Right cardiac atrium (tissue), 5 donors: Measurements from ENCODE around the gene MKKS. TPM values are rescaled to one million over a fixed set of nuclear protein-coding genes. Genes with fewer than 3 reads are reported as not detected.
"Not testable (repeated sequence)": the region's sequence is repeated elsewhere in the genome, so short reads cannot be mapped to it uniquely, and the experiment has no call there.

Source experiments
- ATAC-seq, 2 donors: fragments of 200-7000 bp; cut with Tn5 transposase; one replicate each; pipeline versions ENCODE4 v1.8.0 to v1.9.1; 2020; ENCODE audit warnings: moderate library complexity in 2 of 2, mild to moderate bottlenecking in 1 of 2
- DNase-seq, 3 donors: peaks; one replicate each; pipeline ENCODE4 v3.0.0-alpha.2; 2020
- H3K27ac ChIP-seq: one replicate; pipeline ENCODE4 v1.5.1; 2013; ENCODE audit warnings: mild to moderate bottlenecking, low read length, control low read depth, moderate library complexity
- H3K27me3 ChIP-seq: one replicate; pipeline ENCODE4 v1.6.1; 2013; ENCODE audit not compliant: control insufficient read depth, insufficient read depth
- H3K4me1 ChIP-seq: one replicate; pipeline ENCODE4 v1.6.1; 2013; ENCODE audit warnings: low read length; ENCODE audit not compliant: control insufficient read depth, insufficient read depth
- H3K4me3 ChIP-seq: one replicate; pipeline ENCODE4 v1.5.1; 2013; ENCODE audit warnings: low read length, control low read depth
- H3K9me3 ChIP-seq: one replicate; pipeline ENCODE4 v1.6.1; 2013; ENCODE audit warnings: low read length; ENCODE audit not compliant: control insufficient read depth
- WGBS: extraction: QIAGEN DNeasy Blood & Tissue Kit; methylation state at CpG from one replicate; pipeline ENCODE4 v1.1.7; 2013; 5-methylcytosine and 5-hydroxymethylcytosine counted together
- intact Hi-C, 4 donors: fragments of 100-400 bp; cut with DNase I; formaldehyde crosslinking; loops; one replicate each; pipeline versions ENCODE4 v1.11.0 to v1.14.0; 2022 to 2023
- polyA plus RNA-seq: library from polyadenylated mRNA; stranded (reverse); fragments of 200-250 nt; gene quantifications from one replicate; pipeline ENCODE4 v1.2.3, GENCODE V29; 2013
- total RNA-seq, 4 donors: library from RNA; stranded (reverse); fragmentation: NEBNext Ultra II Directional; extraction: Animal tissue kit (Norgen Biotek cat#: 25700); gene quantifications; one replicate each; pipeline ENCODE4 v1.2.1, GENCODE V29; 2021
- donor health status: healthy with polysubstance abuse.
- donor health status: DM: no; HTN: yes; CAD: no.
- donor health status: DM: no; HTN: no; CAD: no.
- donor health status: DM: no; HTN: yes; CAD: no; lungs with severe emphysema.
- donor health status: DM: yes; HTN: yes; CAD: no.

MKKS gene
- total and polyA plus RNA-seq, 5 donors: 20.0 to 32.3 (median 28.8) TPM

DNA sequence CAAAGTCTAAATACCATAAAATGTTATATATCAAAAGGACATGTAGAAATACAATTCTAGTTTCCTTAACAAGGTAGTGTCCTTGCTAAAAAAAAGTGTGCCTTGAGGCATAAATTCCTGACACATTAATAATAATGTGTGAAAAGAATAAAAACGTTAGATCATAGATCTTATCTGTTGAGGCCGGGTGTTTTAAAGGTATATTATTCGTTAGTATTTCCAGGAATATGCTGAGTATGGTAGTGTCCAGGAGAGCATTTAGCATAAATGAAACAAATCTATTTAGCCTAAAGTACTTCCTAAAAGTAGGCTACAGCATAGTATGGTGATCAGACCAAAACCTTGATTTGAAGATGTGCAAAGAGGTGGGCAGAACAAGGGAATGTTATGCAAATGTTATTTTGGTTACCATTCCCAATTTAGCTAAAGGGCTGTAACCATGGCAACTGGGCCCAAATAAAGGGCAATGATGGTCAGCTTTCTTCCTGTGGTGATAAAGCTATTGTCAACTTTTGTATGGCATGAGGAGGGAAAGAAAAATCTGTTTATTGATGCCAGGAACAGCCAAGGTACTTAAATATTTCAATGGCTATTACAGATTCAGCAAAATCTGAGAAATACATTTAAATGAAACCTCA lies 18.9 kb downstream of the MKKS start:
- WGBS: 46% methylated on average over 3 of the region's 3 CpGs
- H3K27ac ChIP-seq: no peak overlapping the region
- intact Hi-C loops: no loop called here

DNA sequence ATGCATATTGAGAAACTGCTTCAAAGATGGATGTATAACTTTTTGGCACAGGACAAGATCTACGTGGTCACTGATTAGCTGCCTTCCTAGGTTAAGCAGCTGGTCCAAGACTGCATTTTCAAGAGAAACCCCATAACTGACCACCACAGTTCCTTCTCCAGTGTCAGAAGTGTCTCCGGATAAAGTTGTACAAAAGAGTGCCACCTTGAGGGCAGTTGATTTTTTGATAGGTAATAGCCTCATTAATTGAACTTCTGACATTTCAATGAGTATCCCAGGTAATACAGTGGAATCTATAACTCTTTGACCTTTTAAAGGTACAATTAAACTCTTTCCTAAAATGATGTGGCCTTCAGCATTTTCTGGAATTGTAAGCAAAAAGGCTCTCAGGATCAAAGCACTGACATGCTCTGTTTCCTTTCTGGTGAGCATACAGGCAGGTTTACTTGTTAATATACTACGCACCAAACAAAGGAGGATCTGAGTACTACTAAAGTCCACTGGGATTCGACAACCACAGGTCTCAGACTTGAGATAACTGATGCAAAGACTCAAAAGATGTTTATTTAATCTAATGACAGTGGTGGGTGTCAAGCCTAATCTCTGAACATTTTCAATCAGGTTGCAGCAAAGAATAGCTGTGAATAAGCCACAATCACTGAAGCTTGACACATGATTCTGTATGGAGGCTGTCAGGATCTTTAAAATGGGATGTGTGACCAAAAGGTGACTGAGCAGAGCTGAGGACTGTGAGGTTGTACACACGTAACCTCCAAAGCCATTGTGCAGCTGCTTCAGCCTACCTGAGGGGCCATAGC lies 21.2 kb downstream of the MKKS start:
- 77% methylated on average over 5 of the region's 5 CpGs for WGBS
- intact Hi-C loops: no loop called here
- H3K4me1 ChIP-seq: peaks cover 2% of the 10 kb centered on the region

More for the DNA sequence above, 18.9 kb downstream of the MKKS start:
- H3K27me3 ChIP-seq: no peaks in the 10 kb centered on the region
- DNase-seq (no peak), ATAC-seq (no peak)
- peaks cover 2% of the 10 kb centered on the region for H3K4me1 ChIP-seq
- H3K4me3 ChIP-seq: no peak overlapping the region
- no peaks in the 10 kb centered on the region for H3K9me3 ChIP-seq

DNA sequence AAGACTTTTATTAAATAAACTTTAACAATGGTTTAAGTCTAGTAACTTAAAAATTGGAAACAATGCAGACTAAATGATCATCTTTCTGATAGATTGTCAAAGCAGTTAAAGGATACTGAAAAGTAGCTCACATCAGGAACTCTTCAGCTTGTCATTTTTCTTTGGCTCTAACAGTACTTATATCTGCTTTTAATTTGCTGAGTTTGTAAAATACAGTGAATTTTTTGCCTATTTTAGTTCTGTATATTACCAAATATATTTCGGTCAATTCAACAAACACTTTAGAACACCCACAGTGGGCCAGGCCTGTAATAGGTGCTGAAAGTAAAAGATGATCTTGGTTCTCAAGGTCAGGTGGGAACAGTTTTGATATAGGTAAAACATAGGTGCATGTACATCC lies 22.3 kb downstream of the MKKS start:
- Histone ChIP-seq H3K4me3 (no peak overlapping the region), H3K9me3 (no peaks in the 10 kb centered on the region), H3K4me1 (no peaks in the 10 kb centered on the region), H3K27ac (no peak overlapping the region), H3K27me3 (no peaks in the 10 kb centered on the region)
- ATAC-seq: no peak
- DNase-seq: no peak
- intact Hi-C loops: no loop called here
- WGBS: 91% methylated on average over 1 of the region's 1 CpG

More for the DNA sequence above, 21.2 kb downstream of the MKKS start:
- ATAC-seq (no peak), DNase-seq (no peak)
- Histone ChIP-seq H3K27ac (no peak overlapping the region), H3K27me3 (no peaks in the 10 kb centered on the region), H3K4me3 (no peak overlapping the region), H3K9me3 (no peaks in the 10 kb centered on the region)

DNA sequence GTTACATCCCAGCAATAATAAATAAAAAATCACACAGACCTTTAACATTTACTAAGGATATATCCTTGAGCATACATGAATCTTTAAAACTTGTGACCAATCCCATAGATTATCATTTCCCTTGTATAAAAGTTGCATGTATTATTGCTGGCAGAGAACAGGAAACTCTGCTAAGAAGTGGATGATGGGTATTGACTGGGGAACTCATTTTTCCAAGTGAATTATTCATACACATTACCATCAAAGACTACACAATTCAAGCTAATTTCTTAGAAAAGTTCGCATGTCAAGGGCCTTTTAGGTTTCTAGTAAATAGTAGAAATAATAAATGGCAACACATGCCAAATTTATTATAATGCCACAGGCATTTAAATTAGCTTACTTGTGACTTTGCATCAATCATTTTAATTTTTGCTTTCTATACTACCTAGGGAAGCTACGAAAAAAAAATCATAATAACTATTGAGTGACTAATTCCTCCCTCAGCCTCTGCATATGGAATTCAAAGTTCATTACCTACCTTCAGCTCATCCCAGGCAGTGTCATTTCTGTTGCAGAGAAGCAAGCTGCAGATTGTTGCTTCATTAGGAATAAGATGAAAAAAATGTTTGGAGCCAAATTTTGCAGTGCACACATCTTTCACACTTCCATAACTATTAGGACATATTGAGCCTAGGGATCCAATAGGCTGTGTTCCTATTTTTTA lies 25.8 kb downstream of the MKKS start:
- no peaks in the 10 kb centered on the region for H3K27me3 ChIP-seq
- WGBS: 94% methylated on average over 2 of the region's 2 CpGs
- H3K4me3 ChIP-seq: no peak overlapping the region
- peaks cover 1% of the 10 kb centered on the region for H3K4me1 ChIP-seq
- H3K9me3 ChIP-seq: no peaks in the 10 kb centered on the region
- no peak overlapping the region for H3K27ac ChIP-seq
- DNase-seq (no peak), ATAC-seq (no peak)
- intact Hi-C loops: no loop called here

DNA sequence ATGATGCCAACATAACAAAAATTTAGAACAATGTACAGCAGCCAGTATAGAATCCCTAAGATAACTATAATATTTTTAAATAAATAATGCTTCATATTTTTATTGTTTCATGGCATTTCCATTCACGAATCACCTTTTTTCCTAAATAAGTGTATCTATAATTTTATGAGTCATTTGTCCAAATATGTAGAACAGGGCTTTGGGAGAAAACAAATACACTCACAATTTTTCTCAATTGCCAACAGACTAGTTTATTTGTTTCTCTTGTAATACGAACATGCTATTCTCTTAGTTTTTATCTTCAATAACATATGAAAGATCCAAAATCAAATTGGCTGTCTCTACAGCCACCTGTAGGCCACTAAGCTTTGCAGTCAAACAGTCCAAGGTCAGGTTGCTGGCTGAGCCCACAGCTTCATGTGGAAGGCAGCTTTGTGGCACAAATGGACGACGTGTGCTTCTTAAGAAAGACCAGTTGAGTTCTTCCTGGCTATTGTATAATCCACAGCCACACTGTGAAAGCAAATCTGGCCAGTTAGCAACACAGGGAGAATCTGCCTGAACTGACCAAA lies 29.0 kb downstream of the MKKS start:
- Histone ChIP-seq H3K4me1 (peaks cover 1% of the 10 kb centered on the region), H3K4me3 (no peak overlapping the region), H3K9me3 (no peaks in the 10 kb centered on the region), H3K27me3 (no peaks in the 10 kb centered on the region), H3K27ac (no peak overlapping the region)
- intact Hi-C loops: no loop called here
- DNase-seq (no peak), ATAC-seq (no peak)
- WGBS: 82% methylated on average over 4 of the region's 4 CpGs

DNA sequence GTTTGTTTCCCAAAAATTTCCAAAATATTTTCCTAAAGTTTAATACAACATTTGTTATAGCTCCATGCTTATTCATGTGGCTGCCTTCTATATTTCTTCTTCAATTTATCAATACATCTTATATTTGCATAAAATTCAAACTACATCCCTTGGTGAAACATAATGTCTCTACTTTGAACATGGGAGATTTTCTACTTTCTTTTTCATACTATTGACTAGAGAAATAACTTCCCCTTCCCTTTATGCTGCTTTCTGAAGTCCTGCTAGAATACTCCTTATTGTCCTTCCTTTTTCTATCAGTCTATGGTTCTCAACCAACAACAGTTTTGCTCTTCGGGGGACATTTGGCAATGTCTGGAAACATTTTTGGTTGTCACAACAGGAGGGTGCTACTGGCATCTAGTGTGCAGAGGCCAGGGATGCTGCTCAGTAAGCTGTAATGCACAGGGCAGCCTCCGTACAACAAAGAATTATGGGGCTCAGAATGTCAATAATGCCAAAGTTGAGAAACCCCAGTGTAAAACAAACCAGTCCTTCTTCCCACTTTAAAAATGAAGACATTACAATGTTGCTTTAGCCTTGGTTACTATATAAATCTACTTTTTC lies 29.9 kb downstream of the MKKS start:
- Histone ChIP-seq H3K9me3 (no peaks in the 10 kb centered on the region), H3K4me1 (peaks cover 1% of the 10 kb centered on the region), H3K4me3 (no peak overlapping the region), H3K27ac (no peak overlapping the region), H3K27me3 (no peaks in the 10 kb centered on the region)
- ATAC-seq: no peak
- WGBS: 86% methylated on average over 2 of the region's 2 CpGs
- DNase-seq: no peak
- intact Hi-C loops: no loop called here

DNA sequence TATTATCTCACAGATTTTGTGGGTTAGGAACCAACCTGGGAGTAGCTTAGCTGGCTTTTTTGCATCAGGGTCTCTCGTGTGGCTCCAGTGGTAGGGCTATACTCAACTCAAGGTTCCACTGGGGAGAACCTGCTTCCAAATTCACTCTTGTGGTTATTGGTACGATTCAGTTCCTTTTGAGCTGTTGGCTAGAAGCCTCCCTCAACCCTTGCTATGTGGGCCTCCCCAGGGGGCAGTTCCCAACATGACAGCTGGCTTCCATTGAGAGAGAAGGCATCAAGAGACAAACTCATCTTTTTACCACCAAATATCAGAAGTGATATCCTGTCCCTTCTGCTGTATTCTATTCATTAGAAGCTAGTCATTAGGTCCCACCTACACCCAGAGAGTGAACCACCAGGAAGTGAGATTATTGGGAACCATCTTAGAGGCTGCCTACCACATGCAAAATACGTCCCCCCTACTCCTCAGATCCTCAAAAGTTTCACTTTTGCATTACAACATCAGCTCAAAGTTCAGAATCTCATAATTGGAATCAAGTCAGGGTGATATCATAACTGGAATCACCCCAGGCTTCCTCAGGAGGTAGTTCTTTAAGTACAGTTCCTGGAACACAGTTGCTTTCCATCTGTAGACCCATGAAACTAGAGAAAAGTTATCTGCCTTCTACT lies 30.9 kb downstream of the MKKS start:
- ATAC-seq: no peak

DNA sequence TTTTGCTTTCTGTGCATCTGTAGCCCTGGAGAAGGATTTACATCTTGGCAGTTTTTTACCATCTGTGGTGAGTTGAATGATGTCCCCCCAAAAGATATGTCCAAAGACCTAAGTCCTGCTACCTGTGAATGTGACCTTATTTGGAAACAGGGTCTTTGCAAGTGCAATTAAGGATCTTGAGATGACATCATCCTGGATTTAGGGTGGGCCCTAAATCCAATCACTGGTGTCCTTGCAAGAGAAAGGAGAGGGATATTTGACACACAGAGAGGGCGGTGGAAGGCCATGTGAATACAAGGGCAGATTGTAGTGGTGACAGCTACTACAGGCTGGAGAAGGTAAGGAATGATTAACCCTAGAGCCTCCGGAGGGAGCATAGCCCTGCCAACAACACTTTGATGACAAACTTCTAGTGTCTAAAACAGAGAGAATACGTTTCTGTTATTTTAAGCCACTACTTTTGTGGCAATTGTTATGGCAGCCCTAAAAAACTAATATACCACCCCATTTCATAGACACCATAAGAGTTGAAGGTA lies 35.1 kb downstream of the MKKS start:
- no peaks in the 10 kb centered on the region for H3K9me3 ChIP-seq
- H3K4me1 ChIP-seq: no peaks in the 10 kb centered on the region
- ATAC-seq (no peak), DNase-seq (no peak)
- H3K27ac ChIP-seq: no peak overlapping the region
- intact Hi-C loops: no loop called here
- H3K4me3 ChIP-seq: no peak overlapping the region
- WGBS: 69% methylated on average over 3 of the region's 3 CpGs
- no peaks in the 10 kb centered on the region for H3K27me3 ChIP-seq

More for the DNA sequence above, 30.9 kb downstream of the MKKS start:
- no peaks in the 10 kb centered on the region for H3K9me3 ChIP-seq
- intact Hi-C loops: no loop called here
- no peak overlapping the region for H3K27ac ChIP-seq
- no peak overlapping the region for H3K4me3 ChIP-seq
- no peaks in the 10 kb centered on the region for H3K27me3 ChIP-seq
- WGBS: 79% methylated on average over 3 of the region's 3 CpGs
- DNase-seq: no peak
- H3K4me1 ChIP-seq: peaks cover 1% of the 10 kb centered on the region

DNA sequence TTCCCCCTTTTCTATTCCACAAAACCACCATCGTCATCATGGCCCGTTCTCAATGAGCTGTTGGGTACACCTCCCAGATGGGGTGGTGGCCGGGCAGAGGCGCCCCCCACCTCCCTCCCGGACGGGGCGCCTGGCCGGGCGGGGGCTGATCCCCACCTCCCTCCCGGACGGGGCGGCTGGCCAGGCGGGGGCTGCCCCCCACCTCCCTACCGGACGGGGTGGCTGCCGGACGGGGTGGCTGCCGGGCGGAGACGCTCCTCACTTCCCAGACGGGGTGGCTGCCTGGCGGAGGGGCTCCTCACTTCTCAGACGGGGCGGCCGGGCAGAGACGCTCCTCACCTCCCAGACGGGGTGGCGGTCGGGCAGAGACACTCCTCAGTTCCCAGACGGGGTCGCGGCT lies 39.3 kb downstream of the MKKS start:
- 97% methylated on average over 29 of the region's 32 CpGs for WGBS
- H3K9me3 ChIP-seq, ATAC-seq, H3K4me1 ChIP-seq, H3K27me3 ChIP-seq, H3K4me3 ChIP-seq, intact Hi-C loops, H3K27ac ChIP-seq: not testable (repeated sequence)
- peak in 1 of 3 donors; percentile 46 for DNase-seq

DNA sequence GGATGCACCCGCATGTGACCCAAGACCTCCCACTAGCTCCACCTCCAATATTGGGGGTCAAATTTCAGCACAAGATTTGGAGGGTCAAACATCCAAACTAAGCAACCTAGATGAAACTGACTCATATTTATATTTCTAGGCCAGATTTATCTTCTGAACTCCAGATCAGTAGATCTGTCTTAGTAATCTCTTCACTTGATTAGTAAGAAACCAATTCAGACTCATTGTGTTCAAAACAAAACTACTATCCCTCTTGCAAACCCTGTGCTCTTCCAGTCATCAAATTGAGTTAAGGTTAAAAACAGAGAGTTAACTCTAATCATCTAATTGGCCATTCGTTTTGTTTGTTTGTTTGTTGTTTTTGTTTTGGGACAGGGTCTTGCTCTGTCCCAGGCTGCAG lies 43.3 kb downstream of the MKKS start:
- no peaks in the 10 kb centered on the region for H3K4me1 ChIP-seq
- intact Hi-C loops: no loop called here
- no peak for ATAC-seq
- no peak overlapping the region for H3K4me3 ChIP-seq
- WGBS: 90% methylated on average over 2 of the region's 2 CpGs
- H3K27ac ChIP-seq: no peak overlapping the region
- H3K9me3 ChIP-seq: no peaks in the 10 kb centered on the region
- no peaks in the 10 kb centered on the region for H3K27me3 ChIP-seq
- DNase-seq: no peak
